Fibroblast of gingiva (primary cell): Measurements from ENCODE around the gene MDFIC.
A peak's percentile ranks its signal among the peaks of the same experiment; 100 is the strongest.

Source experiments
- DNase-seq: peaks from one replicate; pipeline ENCODE4 v3.0.0-alpha.2; 2011; ENCODE audit warnings: low read depth

Gene MDFIC

DNA sequence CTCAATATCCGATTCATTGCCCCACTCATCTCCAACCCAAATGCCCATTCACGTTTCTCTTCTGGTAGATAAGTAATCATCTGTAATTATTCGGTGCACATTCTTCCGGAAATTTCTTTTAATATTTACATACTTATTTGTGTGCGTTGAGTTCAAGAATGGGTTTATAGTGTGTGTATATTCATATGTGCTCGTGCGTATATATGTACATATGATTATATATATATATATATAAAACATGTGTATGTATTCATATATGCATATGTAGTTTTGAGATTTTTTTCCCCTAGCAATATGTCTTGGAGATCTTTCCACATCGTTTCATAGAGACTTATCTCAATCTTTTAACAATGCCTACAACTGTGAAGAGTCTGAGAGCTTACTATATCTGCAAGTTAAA, 118.2 kb downstream of the MDFIC start:
- no peak for DNase-seq

DNA sequence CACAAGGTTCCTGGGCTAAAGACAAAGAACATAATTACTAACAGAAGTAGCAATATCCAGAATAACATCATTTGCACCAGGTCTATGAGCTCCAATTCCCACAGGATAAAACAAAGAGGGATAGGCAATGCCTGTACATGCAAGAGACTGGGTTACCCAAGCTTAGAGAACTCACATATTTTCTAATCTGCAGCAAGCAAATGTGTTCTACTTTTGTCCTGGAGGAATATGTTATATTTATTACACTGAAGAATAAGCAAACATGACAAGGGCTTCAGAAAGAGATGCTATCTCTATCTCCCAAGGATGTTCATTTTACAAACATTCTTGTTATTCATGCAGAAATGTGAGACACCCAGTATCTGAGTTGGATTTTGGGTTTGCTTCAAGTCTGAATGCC, 118.6 kb downstream of the MDFIC start:
- DNase-seq: no peak

DNA sequence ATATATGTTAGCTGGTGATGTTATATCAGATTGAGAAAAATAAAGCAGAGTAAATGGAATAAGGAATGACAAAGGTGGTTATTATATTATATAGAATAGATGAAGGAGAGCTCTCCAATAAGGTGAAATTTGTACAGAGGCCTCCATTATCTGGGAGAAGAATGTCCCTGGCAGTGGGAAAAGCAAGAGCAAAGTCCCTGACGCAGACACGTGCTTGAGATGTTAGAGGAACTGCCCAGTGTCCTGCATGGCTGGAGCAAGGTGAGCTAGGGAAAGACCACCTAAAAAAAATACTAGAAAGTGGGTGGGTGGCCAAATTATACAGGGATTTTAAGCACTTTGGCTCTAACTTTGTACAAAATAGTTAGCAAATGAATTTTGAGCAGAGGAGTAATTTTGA, 120.7 kb downstream of the MDFIC start:
- no peak for DNase-seq

DNA sequence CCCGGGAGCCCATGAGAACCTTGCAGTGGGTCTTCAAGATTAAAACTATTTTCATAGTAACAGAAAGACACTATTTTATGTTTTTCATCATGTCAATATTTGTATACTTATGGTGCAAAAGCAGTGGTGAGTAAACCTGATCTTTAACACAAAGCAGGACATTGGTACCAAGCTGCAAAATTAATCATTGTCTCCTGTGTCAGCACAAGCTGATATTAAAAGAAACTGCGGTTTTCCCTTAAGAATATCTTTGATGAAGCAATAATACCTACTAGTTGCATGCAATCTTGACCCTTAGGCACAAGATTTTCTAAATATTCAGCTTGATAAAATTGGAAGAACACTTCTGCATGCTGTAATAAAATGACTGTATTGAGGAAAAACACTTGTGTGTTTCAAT, 121.7 kb downstream of the MDFIC start:
- DNase-seq: no peak

DNA sequence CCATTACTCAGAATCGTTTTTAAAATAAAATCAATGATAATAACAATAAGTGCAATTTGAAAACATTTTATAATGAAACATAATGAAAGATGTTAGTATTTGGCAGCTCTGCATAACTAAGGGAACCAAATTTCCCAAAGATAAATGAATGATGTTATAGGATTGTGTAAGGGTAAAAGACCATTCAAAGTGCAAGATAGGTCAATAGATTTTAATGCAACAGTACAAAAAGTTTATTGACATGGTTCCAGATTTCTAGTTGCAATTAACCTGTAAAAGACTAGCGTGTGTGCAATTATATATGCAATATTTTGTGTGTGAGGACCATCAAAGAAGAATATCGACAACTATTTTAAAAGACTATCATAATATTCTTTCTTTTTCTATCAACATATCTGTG, 122.3 kb downstream of the MDFIC start:
- no peak for DNase-seq

DNA sequence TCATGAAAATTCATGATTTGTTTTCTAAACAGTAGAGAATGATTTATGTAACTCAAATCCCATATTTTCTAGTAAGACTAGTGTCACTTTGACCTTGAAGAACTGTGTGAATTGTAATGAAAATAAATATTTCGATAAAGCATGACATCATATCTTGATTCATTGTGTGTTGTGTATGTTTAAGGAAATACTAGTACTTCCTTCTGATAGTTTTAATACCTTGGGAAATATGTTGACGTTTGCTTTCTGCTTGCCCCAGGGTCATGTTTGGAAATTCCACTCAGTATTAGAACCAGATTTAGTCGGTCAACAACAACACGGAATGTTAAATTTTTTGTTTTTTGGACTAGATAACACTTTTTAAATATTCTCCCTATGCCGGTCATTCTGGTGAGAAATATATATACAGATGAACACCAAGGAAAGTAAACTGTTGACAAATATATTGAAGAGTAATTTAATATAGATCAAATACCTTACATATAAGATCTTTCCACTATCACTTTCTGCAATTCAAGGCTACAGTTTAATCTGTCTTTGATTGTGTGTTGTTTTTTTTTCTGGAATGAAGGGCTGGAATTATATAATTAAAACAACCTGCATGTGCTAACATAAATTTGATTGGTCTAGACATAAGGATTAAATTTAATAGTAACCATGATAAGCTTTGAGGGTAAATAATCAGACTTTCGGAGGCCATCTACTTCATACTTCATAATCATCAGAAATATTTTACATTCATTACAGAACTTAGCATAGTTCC, 126.2 kb downstream of the MDFIC start:
- DNase-seq: peak; percentile 83

DNA sequence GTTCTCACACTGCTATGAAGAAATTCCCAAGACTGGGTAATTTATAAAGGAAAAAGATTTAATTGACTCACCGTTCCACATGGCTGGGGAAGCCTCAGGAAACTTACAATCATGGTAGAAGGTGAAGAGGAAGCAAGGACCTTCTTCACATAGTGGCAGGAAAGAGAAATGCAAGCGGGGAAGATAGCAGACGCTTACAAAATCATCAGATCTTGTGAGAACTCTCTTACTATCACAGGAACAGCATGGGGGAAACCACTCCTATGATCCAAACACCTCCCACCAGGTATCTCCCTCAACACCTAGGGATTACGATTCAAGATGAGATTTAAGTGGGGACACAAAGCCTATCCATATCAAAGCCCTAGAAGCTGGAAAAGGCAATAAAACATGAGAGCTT, 130.8 kb downstream of the MDFIC start:
- no peak for DNase-seq

DNA sequence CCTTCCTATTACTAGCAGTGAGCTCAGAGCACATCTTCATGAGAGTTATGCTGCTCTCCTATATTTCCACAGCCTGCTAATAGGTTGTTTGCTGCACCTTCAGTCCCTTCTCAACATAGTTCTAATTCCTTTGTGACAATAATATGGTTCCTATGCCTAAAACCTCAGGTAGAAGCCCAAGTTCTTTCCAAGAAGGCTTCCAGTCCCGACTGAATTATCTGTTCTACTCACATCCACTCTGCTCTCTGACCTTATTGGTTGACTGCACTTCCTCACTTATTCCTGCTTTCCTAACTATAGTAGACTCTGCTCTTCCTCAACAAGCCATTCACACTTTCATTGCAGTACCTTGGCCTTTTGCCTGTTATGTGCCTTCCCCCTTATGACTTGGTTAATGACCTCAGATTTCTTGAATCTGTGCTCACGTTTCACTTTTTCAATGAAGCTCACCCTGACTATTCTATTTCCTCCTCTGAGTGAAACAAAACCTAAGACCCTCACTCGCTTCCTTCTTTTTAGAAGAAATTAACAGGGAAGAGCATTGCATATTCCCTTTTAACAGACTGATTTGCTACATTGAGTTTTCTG, 132.7 kb downstream of the MDFIC start:
- DNase-seq: no peak

DNA sequence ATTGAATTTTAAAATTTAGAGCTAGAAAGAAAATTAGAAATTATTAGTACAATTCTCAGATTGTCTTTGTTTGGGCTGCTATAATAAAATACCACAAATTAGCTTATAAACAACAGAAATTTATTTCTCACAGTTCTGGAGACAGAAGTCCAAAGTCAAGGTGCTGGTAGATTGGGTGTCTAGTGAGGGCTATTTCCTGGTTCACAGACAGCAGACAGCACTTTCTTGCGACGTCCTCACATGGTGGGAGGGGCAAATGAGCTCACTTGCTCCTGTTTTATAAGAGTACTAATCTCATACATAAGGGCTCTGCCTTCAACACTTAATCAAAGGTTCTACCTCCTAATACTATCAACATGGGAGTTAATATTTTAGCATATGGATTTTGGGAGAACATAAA, 134.1 kb downstream of the MDFIC start:
- peak; percentile 15 for DNase-seq

DNA sequence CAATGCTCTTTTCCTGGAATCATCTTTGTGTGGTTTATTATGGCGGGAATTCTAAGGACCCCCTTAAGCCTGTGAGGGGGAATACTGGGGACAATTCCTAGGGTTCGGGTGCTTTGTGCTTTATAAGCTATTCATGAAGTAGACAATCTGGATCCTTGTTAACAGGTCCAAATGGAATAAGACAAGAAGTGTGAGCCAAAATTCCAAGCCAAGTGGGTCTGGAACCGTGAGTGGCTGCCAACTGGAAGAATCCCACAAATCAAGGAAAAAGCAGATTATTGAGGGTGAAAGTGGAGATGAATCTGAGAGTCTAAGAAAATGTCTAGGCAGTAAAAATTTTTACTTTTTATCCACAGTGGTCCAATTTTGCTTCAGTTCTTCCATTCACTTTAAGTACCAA, 136.8 kb downstream of the MDFIC start:
- DNase-seq: no peak

DNA sequence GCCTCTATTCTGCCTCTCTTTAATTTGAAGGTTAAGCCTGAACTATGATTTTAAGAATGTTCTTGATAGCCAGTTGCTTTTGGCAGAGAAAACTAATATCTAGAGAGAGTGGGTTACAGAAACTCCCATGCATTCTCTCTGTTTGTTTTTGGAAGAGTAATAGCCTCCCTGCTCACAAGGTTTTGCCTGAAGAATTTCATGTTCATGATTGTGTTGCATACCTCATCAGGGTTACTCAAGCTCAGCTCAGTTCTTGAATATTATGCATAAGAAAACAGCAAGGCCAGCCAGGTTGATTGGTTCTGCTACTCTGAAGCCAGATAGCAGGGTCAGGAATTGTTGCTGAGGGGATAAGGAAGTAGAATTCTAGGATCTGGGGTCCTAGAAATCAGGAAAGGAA, 137.4 kb downstream of the MDFIC start:
- peak; percentile 17 for DNase-seq

DNA sequence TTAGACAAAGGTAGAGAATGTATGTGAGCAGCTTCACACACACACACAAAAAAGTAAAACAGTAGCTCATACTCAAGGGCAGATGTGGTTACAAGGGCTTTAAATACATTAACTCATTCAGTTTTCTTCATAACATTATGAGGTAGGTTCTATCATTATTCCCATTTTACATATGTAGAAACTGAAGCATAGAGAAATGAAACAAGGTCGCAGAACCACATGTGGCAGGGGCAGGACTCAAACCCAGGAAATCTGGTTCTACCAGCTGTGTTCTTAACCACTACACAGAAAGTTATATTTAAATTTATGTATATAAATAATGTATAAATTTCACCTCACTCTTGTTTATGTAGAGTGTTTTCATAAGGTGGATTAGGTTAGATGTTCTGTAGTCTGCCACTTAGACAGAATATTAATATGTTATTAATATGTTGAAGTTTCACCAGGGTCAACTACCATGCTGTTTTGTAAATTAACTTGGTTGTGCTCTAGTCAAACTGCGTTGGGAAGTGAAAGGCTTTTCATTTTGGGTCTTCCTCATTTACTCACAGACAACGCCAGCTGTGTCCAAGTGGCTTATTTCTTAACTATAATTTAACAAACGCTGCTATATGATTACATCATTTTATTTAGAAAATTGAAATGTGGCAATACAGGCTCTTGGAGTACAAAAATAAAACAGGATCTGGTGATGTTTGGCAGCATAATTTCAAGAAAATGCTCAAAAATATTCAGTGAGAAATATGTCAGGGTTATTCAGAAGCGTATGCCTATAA, 138.4 kb downstream of the MDFIC start:
- peak; percentile 39 for DNase-seq

DNA sequence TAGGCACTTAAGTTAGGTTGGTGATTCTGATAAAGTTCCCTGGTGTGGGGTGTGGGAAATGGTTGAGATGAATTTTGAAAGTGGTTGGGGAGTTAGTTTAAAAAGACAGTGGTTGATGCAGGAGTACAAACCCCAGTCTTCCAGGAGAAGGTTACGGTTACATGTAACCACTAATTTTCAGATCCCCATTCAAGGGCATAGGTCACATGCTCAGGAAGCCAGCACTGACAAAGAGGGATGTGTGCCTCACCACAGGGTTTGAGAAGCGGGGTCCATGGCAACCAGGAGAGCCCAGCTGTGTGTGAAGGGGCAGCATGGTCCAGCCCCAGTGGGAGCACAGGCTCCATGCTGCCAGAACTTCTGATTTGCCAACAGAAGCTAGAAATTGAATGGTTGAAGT, 144.2 kb downstream of the MDFIC start:
- DNase-seq: no peak

DNA sequence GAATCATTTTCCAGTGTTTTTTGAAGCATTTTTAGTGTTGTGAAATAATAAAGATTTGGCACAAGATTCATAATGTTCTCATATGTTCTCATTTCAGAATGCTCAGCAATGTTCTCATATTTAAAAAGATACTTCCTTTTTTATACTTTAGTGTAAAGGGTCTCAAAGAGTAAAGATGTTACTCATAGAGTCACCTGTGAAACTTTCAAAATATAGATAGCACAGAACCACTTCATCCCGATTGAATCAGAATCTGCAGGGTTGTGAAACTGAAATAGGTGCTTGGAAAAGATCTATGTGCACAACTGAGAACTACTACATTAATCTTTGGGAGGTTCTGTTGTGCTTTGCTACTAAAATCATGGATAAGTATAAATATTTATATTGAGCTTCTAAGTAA, 144.7 kb downstream of the MDFIC start:
- no peak for DNase-seq

DNA sequence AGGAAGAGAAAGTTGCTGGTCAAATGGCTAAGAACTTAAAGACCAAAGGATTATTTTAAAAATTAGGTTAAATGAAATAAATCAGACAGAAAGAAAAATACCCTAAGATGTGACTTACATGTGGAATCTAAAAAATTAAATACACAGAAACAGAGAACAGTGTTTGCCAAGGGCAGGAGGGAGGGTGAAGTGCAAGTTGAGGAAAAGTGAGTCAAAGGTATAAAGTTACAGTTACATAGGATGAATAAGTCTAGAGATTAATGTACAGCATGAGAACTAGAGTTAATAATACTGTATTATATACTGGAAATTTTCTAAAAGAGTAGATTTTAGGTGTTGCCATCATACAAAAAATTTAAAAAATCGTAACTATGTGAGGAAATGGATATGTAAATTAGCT, 146.3 kb downstream of the MDFIC start:
- no peak for DNase-seq
